GM12878 (cell line): ENCODE measurements around the gene PRCC.

Experiments used
- ATF7 ChIP-seq: fragments of 450-650 bp; IDR thresholded peaks from 2 replicates; pipeline ENCODE4 v1.6.1; 2016; ENCODE audit warnings: low read depth, mild to moderate bottlenecking
- EGR1 ChIP-seq, 2 experiments: IDR thresholded peaks; 1 replicate in 1 of 2; 2 replicates in 1 of 2; pipeline ENCODE4 v1.6.1; 2011 to 2012; ENCODE audit warnings: low read depth in 2 of 2, low read length in 2 of 2, borderline replicate concordance in 1 of 2, mild to moderate bottlenecking in 1 of 2, moderate library complexity in 1 of 2
- EP300 ChIP-seq, 2 experiments: fragments of 150-350 bp in 1 of 2; IDR thresholded peaks; 2 replicates each; pipeline ENCODE4 v1.6.1; 2011 to 2012; ENCODE audit warnings: low read depth in 2 of 2, low read length in 2 of 2, borderline replicate concordance in 1 of 2, improper control_type of control experiment in 1 of 2, inconsistent platforms in 1 of 2; ENCODE audit not compliant: control insufficient read depth in 1 of 2
- JUNB ChIP-seq: IDR thresholded peaks from 2 replicates; pipeline ENCODE4 v1.6.1; 2016; ENCODE audit warnings: antibody characterized with exemption, mild to moderate bottlenecking
- MYB ChIP-seq: fragments of 150-350 bp; IDR thresholded peaks from 2 replicates; pipeline ENCODE4 v1.6.1; 2014; ENCODE audit warnings: mild to moderate bottlenecking, low read depth, low read length, borderline replicate concordance
- POLR2A ChIP-seq: IDR thresholded peaks from 2 replicates; pipeline ENCODE4 v1.6.1; 2011; ENCODE audit warnings: low read depth, mild to moderate bottlenecking, low read length
- POLR2AphosphoS5 ChIP-seq: IDR thresholded peaks from 2 replicates; pipeline ENCODE4 v1.6.1; 2011; ENCODE audit warnings: mild to moderate bottlenecking, low read length, inconsistent platforms
- SP1 ChIP-seq: IDR thresholded peaks from one replicate; pipeline ENCODE4 v1.6.1; 2011; ENCODE audit warnings: low read depth, low read length
- TCF12 ChIP-seq: IDR thresholded peaks from 2 replicates; pipeline ENCODE4 v1.6.1; 2011; ENCODE audit warnings: low read depth, mild to moderate bottlenecking, low read length
- TF ChIP-seq, protein P1 (sequence below), 3 experiments: IDR thresholded peaks in 2 of 3; conservative IDR thresholded peaks in 1 of 3; 2 replicates each; pipeline ENCODE4 v1.5.1; 2011; ENCODE audit warnings: low read depth in 3 of 3, low read length in 3 of 3, mild to moderate bottlenecking in 3 of 3, control low read depth in 2 of 3, moderate library complexity in 2 of 3, inconsistent platforms in 1 of 3, mixed read lengths in 1 of 3; ENCODE audit not compliant: control insufficient read depth in 2 of 3, insufficient read depth in 1 of 3; ENCODE audit errors: extremely low read depth in 1 of 3
- TF ChIP-seq, protein P2 (sequence below): fragments of 450-650 bp; IDR thresholded peaks from 2 replicates; pipeline ENCODE4 v1.6.1; 2016; ENCODE audit warnings: mild to moderate bottlenecking, moderate library complexity, borderline replicate concordance

DNA sequence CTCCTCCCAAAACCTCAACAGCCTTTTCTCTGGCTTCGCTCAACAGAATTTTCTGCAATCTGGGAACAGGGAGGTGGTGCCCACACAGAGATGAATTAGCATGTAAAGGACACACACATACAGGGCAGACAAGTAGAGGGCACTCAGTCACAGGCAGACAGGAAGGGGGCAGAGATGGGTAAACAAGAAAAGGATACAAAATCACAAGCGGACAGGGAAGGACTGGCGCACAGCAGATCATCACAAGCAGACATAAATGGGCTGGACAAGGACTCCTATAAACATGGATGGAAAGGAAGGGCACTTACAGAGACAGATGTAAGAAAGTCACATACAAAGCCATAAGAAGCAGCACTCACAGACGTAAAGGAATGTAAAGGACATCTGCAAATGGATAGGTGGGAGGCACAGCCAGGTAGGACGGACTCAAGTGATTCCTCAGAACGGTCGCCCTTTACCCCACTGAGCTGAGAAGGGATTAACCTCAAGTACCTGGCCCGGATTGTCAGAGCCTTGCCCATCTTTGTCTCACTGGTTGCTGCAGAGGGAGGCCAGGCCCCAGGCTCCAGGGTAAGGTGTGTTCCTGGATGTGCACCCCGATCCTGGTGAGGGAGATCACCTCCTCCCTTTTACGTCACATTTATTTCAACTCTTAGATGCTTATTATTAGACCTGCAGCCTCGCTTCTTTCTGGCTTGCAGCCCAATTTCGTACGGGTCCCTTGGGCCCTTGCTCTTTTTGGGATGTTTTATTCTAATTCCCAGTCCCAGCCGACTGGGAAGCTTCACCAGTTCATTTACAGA, 836 bp upstream of the PRCC start:
- TF ChIP-seq POLR2A = 0 out of 2 replicates have a peak, but pooled peaks have one; percentile 36
- TF ChIP-seq, protein P1, sequence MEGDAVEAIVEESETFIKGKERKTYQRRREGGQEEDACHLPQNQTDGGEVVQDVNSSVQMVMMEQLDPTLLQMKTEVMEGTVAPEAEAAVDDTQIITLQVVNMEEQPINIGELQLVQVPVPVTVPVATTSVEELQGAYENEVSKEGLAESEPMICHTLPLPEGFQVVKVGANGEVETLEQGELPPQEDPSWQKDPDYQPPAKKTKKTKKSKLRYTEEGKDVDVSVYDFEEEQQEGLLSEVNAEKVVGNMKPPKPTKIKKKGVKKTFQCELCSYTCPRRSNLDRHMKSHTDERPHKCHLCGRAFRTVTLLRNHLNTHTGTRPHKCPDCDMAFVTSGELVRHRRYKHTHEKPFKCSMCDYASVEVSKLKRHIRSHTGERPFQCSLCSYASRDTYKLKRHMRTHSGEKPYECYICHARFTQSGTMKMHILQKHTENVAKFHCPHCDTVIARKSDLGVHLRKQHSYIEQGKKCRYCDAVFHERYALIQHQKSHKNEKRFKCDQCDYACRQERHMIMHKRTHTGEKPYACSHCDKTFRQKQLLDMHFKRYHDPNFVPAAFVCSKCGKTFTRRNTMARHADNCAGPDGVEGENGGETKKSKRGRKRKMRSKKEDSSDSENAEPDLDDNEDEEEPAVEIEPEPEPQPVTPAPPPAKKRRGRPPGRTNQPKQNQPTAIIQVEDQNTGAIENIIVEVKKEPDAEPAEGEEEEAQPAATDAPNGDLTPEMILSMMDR (IDR thresholded peaks at IDR 0.05 in 2 of 3, conservative IDR thresholded peaks at IDR 0.05 in 1 of 3; ENCODE audit: control insufficient read depth in 2 of 3, extremely low read depth in 1 of 3, insufficient read depth in 1 of 3, low read depth in 3 of 3, low read length in 3 of 3) = 0 out of 6 replicates have a peak, but pooled peaks of 1 of the 3 experiments have one; percentile 2
- TF ChIP-seq, protein P2, sequence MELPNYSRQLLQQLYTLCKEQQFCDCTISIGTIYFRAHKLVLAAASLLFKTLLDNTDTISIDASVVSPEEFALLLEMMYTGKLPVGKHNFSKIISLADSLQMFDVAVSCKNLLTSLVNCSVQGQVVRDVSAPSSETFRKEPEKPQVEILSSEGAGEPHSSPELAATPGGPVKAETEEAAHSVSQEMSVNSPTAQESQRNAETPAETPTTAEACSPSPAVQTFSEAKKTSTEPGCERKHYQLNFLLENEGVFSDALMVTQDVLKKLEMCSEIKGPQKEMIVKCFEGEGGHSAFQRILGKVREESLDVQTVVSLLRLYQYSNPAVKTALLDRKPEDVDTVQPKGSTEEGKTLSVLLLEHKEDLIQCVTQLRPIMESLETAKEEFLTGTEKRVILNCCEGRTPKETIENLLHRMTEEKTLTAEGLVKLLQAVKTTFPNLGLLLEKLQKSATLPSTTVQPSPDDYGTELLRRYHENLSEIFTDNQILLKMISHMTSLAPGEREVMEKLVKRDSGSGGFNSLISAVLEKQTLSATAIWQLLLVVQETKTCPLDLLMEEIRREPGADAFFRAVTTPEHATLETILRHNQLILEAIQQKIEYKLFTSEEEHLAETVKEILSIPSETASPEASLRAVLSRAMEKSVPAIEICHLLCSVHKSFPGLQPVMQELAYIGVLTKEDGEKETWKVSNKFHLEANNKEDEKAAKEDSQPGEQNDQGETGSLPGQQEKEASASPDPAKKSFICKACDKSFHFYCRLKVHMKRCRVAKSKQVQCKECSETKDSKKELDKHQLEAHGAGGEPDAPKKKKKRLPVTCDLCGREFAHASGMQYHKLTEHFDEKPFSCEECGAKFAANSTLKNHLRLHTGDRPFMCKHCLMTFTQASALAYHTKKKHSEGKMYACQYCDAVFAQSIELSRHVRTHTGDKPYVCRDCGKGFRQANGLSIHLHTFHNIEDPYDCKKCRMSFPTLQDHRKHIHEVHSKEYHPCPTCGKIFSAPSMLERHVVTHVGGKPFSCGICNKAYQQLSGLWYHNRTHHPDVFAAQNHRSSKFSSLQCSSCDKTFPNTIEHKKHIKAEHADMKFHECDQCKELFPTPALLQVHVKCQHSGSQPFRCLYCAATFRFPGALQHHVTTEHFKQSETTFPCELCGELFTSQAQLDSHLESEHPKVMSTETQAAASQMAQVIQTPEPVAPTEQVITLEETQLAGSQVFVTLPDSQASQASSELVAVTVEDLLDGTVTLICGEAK = no peak
- TF ChIP-seq JUNB = no peak
- TF ChIP-seq TCF12 = no peak
- TF ChIP-seq SP1 = no peak
- TF ChIP-seq MYB = no peak
- no peak for TF ChIP-seq EP300 (IDR thresholded peaks at IDR 0.05; ENCODE audit: borderline replicate concordance in 1 of 2, control insufficient read depth in 1 of 2, low read depth in 2 of 2, low read length in 2 of 2)
- TF ChIP-seq EGR1 (IDR thresholded peaks at IDR 0.05; ENCODE audit: borderline replicate concordance in 1 of 2, low read depth in 2 of 2, low read length in 2 of 2) = no peak
- 0 out of 2 replicates have a peak, but pooled peaks have one; percentile 57 for TF ChIP-seq POLR2AphosphoS5
- TF ChIP-seq ATF7 = no peak
